Kidney capillary endothelial cell (primary cell): Measurements from ENCODE around the gene TMEM267.
"Not testable (repeated sequence)": the region's sequence is repeated elsewhere in the genome, so short reads cannot be mapped to it uniquely, and the experiment has no call there.

ENCODE experiments used
- DNase-seq: peaks from one replicate; pipeline ENCODE4 v3.0.0-alpha.2; 2018; ENCODE audit warnings: low spot score

Gene TMEM267, protein sequence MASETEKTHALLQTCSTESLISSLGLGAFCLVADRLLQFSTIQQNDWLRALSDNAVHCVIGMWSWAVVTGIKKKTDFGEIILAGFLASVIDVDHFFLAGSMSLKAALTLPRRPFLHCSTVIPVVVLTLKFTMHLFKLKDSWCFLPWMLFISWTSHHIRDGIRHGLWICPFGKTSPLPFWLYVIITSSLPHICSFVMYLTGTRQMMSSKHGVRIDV

GRCh38 chr5:43483298-43484105 is at the start of gene TMEM267:
Gene TMEM267, minus strand, starts transcription at chr5:43483865. Its CDS starts 29,896 bp downstream, at chr5:43453969.
- peak; percentile 78 for DNase-seq

DNA sequence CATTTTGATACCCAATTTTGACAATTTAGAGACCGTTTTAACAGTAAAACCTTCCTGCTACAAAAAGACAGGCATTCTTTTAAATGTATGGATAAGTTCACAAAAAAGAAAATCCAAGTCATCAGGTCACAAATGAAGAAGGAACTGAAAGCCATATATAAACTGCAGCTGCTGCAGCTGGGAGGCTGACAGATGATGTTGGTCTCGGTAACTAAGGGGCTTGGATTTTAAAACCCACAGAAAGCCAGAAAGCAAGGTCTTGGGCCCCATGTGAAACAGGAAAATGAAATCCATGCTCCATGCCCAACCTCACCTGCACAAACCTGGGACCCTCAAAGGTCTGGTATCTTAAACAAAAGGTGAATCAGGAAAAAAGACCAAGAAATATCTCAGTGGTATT is 47.0 kb upstream of the TMEM267 start:
- no peak for DNase-seq

GRCh38 chr5:43523662-43524072 is 40.0 kb upstream of the TMEM267 start:
- DNase-seq = no peak

GRCh38 chr5:43520615-43521014 is 37.0 kb upstream of the TMEM267 start:
- no peak for DNase-seq

DNA sequence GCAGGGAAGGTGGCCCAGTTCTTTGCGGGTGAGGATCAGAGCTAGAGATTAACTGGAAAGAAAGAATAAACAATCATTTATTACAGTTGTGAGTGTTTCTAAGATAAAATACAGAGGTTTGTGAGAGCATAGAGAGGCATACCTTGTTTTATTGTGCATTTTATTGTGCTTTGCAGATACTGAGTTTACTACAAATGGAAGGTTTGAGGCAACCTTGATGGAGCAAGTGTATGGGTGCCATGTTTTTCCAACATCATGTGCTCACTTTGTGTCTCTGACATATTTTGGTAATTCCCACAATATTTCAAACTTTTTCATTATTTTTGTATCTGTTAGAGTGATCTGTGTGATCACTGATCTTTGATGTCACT is 32.0 kb upstream of the TMEM267 start:
- DNase-seq = peak; percentile 5

DNA sequence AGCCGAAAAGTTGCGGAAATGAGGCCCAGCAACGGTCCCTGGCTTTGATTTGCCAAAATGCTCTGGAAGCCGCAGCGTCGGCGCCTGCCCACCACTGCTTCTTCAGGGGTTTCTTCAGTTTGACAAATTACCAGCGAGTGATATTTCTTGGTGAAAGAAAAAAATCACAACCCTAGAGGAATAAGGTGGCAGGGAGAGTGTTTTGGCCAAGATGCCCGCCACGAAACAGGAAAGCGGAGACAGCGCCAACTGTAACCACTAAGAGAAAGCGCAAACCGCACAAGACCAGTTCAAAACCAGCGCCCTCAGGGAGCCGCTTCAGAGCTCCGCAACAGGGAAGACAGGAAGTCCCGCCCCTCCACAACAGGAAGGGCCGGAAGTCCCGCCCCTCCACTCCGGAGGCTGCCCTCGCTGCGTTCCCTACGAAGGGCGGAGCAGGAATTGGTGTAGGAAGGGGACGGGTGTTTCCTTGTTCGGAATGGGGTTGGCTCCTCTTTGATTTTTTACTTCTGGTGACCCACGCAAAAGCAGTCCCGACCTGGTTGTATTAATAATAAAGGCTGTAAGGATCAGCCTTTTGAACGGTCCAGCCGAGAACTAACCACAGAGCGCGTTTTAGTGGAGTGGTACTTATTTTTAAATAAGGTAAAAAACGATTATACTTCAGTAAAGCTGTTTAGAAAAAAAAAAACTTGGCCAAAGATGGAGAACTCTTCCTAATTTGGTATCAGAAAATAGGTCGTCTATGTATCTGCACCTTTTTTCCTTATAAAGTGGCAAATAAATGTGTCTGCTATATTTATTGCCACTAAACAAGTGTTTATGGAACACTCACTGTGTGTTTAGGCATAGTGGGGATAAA is 31.4 kb upstream of the TMEM267 start, which contains the start of gene C5orf34:
Gene C5orf34 (minus strand): TSS at position 333 of the 862 bp plus-strand sequence. CDS start 5,809 bp downstream, outside the sequence.
- DNase-seq = peak; percentile 96

- DNase-seq = peak; percentile 44
These were observed 30.8 kb upstream of the TMEM267 start for GRCh38 chr5:43514471-43514815.

DNA sequence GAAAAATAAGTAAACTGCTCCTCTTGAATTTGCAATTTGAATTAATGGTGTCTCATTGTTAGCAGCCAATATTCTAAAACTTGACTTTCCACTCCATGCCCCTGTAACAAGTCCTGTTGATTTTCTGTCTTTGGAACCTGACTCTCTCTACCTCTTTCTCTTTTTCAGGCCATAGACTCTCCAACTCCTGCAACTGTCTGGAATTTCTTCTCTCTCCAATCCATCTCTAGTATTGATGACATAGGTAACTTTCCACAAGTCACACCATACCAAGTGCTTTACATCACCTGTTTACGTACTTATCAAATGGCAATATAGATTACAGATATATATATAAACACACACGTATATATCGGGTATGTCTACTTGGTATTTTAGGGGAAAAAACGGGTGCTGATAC is 30.4 kb upstream of the TMEM267 start:
- no peak for DNase-seq

GRCh38 chr5:43511062-43511461 is 27.4 kb upstream of the TMEM267 start:
- not testable (repeated sequence) for DNase-seq

- DNase-seq = no peak
These were observed 14.9 kb upstream of the TMEM267 start for GRCh38 chr5:43498581-43498980.

GRCh38 chr5:43497311-43498104 is 13.8 kb upstream of the TMEM267 start:
- no peak for DNase-seq

DNA sequence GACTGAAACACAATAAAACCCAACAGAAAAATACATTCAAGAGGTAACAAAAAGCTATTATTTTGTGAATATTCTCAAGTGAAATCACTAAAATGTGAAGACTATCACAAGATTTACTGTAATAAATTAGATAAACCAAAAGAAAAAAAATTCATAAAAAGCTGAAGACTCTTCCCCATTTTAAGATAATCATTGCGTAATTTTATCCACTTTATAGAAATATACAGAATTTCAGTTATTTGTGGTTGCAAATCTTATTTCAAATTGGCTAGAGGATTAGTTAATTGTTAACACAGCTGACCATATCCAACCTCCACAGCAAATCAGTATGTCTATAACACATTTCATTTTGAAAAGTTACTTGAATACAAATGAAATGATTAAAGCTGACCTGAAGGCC is 7.7 kb upstream of the TMEM267 start:
- DNase-seq = no peak

DNA sequence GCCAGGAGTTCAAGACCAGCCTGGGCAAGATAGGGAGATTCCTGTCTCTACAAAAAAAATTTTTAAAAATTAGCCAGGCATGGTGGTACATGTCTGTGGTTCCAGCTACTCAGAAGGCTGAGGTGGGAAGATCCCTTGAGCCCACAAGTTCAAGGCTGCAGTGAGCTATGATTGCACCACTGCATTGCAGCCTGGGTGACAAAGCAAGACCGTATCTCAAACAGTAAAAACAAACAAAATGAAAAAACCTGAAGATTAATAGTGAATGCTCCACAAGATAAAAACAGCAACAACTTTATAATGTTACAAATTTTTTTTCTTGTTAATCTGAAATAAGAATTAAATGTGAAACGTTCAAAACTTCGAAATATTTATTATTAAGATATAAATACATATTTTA is 2.7 kb upstream of the TMEM267 start:
- no peak for DNase-seq

- DNase-seq = peak; percentile 10
These were observed 1.7 kb upstream of the TMEM267 start for GRCh38 chr5:43485406-43485805.

GRCh38 chr5:43484106-43484849 is 613 bp upstream of the TMEM267 start:
- peak; percentile 86 for DNase-seq

GRCh38 chr5:43482490-43483297 is 971 bp downstream of the TMEM267 start:
- peak; percentile 44 for DNase-seq

DNA sequence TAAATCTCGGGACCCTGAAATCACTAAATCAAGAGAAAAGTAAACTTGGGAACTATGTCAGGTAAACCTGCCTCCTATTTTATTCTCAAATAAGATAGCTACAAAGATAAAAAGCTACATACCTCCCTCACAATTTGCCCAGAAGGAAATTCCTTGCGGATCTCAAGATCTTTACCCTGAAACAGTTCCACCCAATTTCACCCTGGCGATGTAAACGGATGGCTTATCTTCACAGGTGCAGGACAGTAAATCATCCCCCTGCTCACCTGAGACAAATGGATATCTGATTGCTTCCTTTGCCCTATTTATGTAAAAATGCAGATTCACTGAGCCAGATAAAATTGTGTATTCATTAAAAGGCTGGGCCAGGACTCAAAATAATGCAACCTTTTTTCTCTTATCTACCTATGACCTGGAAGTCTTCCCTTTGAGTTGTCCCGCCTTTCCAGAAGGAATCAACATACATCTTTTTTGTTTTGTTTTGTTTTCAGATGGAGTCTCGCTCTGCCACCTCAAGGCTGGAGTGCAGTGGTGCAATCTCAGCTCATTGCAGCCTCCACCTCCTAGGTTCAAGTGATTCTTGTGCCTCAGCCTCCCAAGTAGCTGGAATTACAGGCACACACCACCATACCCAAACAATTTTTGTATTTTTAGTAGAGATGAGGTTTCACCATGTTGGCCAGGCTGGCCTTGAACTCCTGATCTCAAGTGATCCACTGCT is 13.8 kb downstream of the TMEM267 start:
- DNase-seq = no peak

- no peak for DNase-seq
These were observed 16.6 kb downstream of the TMEM267 start for GRCh38 chr5:43467100-43467499.

DNA sequence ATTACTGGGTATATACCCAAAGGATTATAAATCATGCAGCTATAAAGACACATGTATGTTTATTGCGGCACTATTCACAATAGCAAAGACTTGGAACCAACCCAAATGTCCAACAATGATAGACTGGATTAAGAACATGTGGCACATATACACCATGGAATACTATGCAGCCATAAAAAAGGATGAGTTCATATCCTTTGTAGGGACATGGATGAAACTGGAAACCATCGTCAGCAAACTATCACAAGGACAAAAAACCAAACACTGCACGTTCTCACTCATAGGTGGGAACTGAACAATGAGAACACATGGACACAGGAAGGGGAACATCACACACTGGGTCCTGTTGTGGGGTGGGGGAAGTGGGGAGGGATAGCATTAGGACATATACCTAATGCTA is 18.2 kb downstream of the TMEM267 start:
- DNase-seq = not testable (repeated sequence)
